22Rv1 (cell line): ENCODE data around the gene OPN3.

Source experiments
- H3K27ac ChIP-seq: fragments of 450-650 bp; 2 replicates; pipeline ENCODE4 v1.5.1; 2017
- CTCF ChIP-seq: fragments of 450-650 bp; IDR thresholded peaks from 2 replicates; pipeline ENCODE4 v1.5.1; 2017; ENCODE audit warnings: mild to moderate bottlenecking
- ZFX ChIP-seq: fragments of 450-650 bp; IDR thresholded peaks from 2 replicates; pipeline ENCODE4 v1.6.1; 2017; ENCODE audit warnings: antibody characterized with exemption, borderline replicate concordance

OPN3 gene

DNA sequence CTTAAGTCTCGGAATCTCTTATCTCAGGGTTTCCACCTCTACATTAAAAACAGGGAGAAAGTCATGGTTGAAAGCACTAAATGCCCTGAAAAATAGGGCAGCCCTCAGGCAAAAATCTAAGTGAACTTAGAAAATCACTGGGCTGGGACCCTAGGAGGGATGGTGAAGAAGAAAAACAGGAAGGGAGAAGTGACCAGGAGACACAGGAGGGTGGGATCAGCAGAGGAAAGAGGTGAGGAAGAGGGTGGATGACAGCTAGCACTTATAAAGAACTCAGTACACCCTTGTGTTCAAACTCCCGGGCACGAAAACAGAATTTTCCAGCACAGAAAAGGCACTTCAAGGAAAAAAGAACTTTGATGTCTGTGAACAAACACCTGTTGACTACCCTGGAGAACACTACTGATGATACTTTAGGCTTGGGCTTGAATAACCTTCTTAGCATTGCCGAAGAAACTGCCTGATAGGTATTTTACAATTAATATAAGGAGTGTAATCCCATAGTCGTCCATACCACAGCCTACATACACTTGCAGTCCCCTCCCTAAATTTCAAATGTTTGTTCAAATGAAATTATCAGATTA lies 2.0 kb downstream of the OPN3 start:
- no peak overlapping the region for H3K27ac ChIP-seq
- no peak for TF ChIP-seq ZFX
- no peak for TF ChIP-seq CTCF

- TF ChIP-seq CTCF, result no peak
- no peak for TF ChIP-seq ZFX
- H3K27ac ChIP-seq, result no peak overlapping the region
Observed at GRCh38 chr1:241637604-241638003, 2.6 kb downstream of the OPN3 start.

- no peak for TF ChIP-seq CTCF
- no peak for TF ChIP-seq ZFX
- no peak overlapping the region for H3K27ac ChIP-seq
Observed at GRCh38 chr1:241637046-241637590, 3.1 kb downstream of the OPN3 start.

DNA sequence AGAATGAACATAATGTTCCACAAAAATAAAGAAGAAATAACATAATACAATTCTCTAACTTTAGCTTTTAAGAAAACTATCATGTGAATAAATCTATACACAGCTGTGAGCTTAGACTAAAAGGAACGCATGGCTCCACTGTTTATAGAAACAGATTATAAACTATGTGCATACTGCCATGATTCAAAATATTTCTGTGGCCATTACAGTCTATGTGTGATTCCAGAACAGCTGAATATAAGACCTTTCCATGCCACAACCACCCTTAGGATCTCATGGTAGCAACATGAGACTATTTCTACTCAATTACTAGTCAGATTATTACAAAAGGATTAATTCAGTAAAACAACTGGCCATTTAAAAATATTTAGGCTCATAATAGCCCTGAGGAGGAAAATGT lies 3.9 kb downstream of the OPN3 start:
- H3K27ac ChIP-seq, result no peak overlapping the region
- TF ChIP-seq CTCF (no peak), ZFX (no peak)

DNA sequence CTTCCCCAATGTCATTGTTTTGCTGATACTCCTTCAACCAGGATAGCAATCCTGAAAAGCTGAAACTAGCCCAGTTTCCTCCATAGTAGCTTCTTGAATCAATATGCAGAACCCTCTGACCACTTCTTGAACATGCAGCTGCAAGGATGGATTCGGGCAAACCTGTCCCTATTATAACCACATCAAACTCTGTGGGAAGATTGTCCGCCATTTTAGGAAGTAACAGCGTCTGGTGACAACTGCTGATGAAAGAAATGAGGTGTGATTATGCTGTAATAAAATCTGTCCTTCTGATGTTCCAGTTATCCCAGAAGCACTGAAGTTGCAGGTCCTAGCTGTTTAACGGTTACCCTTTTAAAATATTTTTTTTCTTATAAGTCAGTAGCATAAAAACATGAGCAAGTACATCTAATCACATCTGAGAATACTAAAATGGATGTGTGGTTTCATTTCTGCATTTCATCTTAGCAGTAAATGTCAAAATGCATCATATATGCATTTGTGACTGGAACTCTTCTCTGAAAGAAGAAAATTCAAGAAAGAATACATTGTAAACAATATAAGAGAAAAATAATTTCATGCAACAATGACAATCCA lies 4.5 kb downstream of the OPN3 start:
- H3K27ac ChIP-seq, result no peak overlapping the region
- TF ChIP-seq CTCF (no peak), ZFX (no peak)

DNA sequence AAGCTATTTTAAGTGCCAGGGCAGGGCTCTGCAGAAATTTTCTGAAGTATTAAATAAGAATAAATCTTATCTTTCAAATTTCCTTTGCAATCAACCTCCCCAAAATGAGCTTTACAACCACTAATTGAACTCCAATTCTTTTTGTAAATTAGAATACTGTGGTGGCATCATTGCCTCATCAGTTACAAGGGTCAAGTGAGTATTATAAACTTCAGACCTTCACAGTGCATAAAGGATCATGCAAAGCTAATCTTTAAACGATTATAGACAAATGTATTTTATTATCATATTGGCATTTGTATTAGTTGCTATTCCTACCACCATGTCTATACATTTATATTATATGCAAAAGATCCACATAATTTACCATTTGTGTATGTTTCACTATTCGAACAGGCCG lies 7.2 kb downstream of the OPN3 start:
- TF ChIP-seq CTCF (no peak), ZFX (no peak)
- H3K27ac ChIP-seq, result no peak overlapping the region

GRCh38 chr1:241631674-241632073 lies 8.5 kb downstream of the OPN3 start:
- TF ChIP-seq CTCF (no peak), ZFX (no peak)
- H3K27ac ChIP-seq, result no peak overlapping the region
